ENCODE measurements around the gene PLA2G2D.

DNA sequence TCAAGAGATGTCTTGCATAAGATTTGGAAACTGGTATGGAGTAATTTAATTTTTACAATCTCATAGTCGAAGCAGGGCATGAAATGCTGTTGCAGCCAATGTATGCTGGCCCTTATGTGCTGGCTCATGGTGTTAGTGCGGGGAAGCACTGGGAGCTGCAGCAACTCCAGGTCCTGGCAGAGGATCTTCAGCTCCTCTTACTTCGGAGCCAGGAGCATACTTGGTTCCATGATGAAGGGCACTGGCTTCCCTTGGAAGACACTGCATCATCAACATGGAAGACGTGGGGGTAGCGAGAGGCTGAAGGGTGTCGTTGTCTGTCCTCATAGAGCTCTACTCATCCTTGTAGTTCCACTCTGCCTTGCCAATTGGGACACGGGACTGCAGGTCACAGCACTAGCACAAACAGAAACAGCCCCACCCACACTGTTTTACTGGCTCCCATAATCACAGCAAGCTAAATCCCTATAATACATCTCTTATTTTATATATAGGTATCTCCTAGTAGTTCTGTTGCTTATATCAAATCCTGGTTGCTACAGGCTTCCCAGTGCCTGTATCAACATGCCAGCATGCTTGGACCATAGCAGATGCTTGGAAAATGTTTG, 22.4 kb downstream of the PLA2G2D start:
- TF ChIP-seq EZH2phosphoT487 (IDR thresholded peaks at IDR 0.05; ENCODE audit: borderline replicate concordance, low read length) = no peak
- TF ChIP-seq, protein P1, sequence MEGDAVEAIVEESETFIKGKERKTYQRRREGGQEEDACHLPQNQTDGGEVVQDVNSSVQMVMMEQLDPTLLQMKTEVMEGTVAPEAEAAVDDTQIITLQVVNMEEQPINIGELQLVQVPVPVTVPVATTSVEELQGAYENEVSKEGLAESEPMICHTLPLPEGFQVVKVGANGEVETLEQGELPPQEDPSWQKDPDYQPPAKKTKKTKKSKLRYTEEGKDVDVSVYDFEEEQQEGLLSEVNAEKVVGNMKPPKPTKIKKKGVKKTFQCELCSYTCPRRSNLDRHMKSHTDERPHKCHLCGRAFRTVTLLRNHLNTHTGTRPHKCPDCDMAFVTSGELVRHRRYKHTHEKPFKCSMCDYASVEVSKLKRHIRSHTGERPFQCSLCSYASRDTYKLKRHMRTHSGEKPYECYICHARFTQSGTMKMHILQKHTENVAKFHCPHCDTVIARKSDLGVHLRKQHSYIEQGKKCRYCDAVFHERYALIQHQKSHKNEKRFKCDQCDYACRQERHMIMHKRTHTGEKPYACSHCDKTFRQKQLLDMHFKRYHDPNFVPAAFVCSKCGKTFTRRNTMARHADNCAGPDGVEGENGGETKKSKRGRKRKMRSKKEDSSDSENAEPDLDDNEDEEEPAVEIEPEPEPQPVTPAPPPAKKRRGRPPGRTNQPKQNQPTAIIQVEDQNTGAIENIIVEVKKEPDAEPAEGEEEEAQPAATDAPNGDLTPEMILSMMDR (IDR thresholded peaks at IDR 0.05; ENCODE audit: low read depth, low read length, poor library complexity, severe bottlenecking) = no peak

Measured in DOHH2 (cell line).